Measurements from ENCODE around the gene BRD2. TPM values are rescaled to one million over a fixed set of nuclear protein-coding genes. Genes with fewer than 3 reads are reported as not detected.
A peak's percentile ranks its signal among the peaks of the same experiment; 100 is the strongest.

Gene BRD2
- total RNA-seq, 3 donors from 2014 or later: 133 to 195 (median 168) TPM

- DNase-seq: no peak
- no peak for ATAC-seq
- no peak for TF ChIP-seq CTCF (IDR thresholded peaks at IDR 0.05)
- no peaks in the 10 kb centered on the region for H3K9me3 ChIP-seq
- no peak overlapping the region for H3K4me3 ChIP-seq
- H3K4me1 ChIP-seq (ENCODE audit: low read depth): peaks cover 7% of the 10 kb centered on the region
- intact Hi-C loops (cut with DNase I, micrococcal nuclease): loop anchor here (5.0 to 10.0 kb wide), 3 partner anchors 58 to 228 kb away; partner anchors contain the start of genes HLA-DPA1 (in 2 of the 2) and HLA-DPB1 (in 2 of the 2)
- no peaks in the 10 kb centered on the region for H3K36me3 ChIP-seq (ENCODE audit: low read depth)
Observed at GRCh38 chr6:33017018-33017417, 48.6 kb downstream of the BRD2 start.

- no peaks in the 10 kb centered on the region for H3K36me3 ChIP-seq (ENCODE audit: low read depth)
- H3K4me1 ChIP-seq (ENCODE audit: low read depth): peaks cover 7% of the 10 kb centered on the region
- no peak for DNase-seq
- ATAC-seq: no peak
- H3K4me3 ChIP-seq: no peak overlapping the region
- intact Hi-C loops (cut with DNase I, micrococcal nuclease): loop anchor here (5.0 to 10.0 kb wide), 3 partner anchors 57 to 227 kb away; partner anchors contain the start of genes HLA-DPA1 (in 2 of the 2) and HLA-DPB1 (in 2 of the 2)
- TF ChIP-seq CTCF (IDR thresholded peaks at IDR 0.05): no peak
- no peaks in the 10 kb centered on the region for H3K9me3 ChIP-seq
Observed at GRCh38 chr6:33017694-33018353, 49.4 kb downstream of the BRD2 start.

GRCh38 chr6:33018418-33018817, 50.0 kb downstream of the BRD2 start:
- Histone ChIP-seq H3K36me3 (ENCODE audit: low read depth) (no peaks in the 10 kb centered on the region), H3K9me3 (no peaks in the 10 kb centered on the region), H3K4me1 (ENCODE audit: low read depth) (peaks cover 7% of the 10 kb centered on the region), H3K4me3 (no peak overlapping the region)
- intact Hi-C loops (cut with DNase I, micrococcal nuclease): loop anchor here (5.0 to 10.0 kb wide), 3 partner anchors 56 to 226 kb away; partner anchors contain the start of genes HLA-DPA1 (in 2 of the 2) and HLA-DPB1 (in 2 of the 2)
- ATAC-seq (no peak), DNase-seq (no peak)
- TF ChIP-seq CTCF (IDR thresholded peaks at IDR 0.05): no peak

GRCh38 chr6:33018904-33019303, 50.5 kb downstream of the BRD2 start:
- no peak for TF ChIP-seq CTCF (IDR thresholded peaks at IDR 0.05)
- Histone ChIP-seq H3K4me3 (no peak overlapping the region), H3K9me3 (no peaks in the 10 kb centered on the region), H3K36me3 (ENCODE audit: low read depth) (no peaks in the 10 kb centered on the region), H3K4me1 (ENCODE audit: low read depth) (peaks cover 7% of the 10 kb centered on the region)
- intact Hi-C loops (cut with DNase I, micrococcal nuclease): loop anchor here (5.0 to 10.0 kb wide), 3 partner anchors 56 to 226 kb away; partner anchors contain the start of genes HLA-DPA1 (in 2 of the 2) and HLA-DPB1 (in 2 of the 2)
- peak; percentile 94 for ATAC-seq
- DNase-seq: peak in 2 of 3 donors; percentile 68 to 78

GRCh38 chr6:33019372-33019771, 51.0 kb downstream of the BRD2 start:
- no peak for TF ChIP-seq CTCF (IDR thresholded peaks at IDR 0.05)
- Histone ChIP-seq H3K4me3 (no peak overlapping the region), H3K4me1 (ENCODE audit: low read depth) (peaks cover 7% of the 10 kb centered on the region), H3K36me3 (ENCODE audit: low read depth) (no peaks in the 10 kb centered on the region), H3K9me3 (no peaks in the 10 kb centered on the region)
- ATAC-seq (peak; percentile 11), DNase-seq (no peak)
- intact Hi-C loops (cut with DNase I, micrococcal nuclease): loop anchor here (5.0 to 10.0 kb wide), 3 partner anchors 55 to 225 kb away; partner anchors contain the start of genes HLA-DPA1 (in 2 of the 2) and HLA-DPB1 (in 2 of the 2)

Data from mucosa of descending colon (tissue), 3 donors.